Peyer's patch (tissue), 4 donors: ENCODE results near the gene SRGAP1.

Experiments
- POLR2A ChIP-seq, 2 donors: fragments of 450-650 bp; IDR thresholded peaks; one replicate each; pipeline ENCODE4 v1.5.1; 2017; ENCODE audit warnings: antibody characterized with exemption in 2 of 2, mild to moderate bottlenecking in 2 of 2, moderate library complexity in 2 of 2
- TF ChIP-seq, protein P1 (sequence below), 6 experiments: fragments of 450-650 bp in 4 of 6; fragments of 200-600 bp in 2 of 6; sonication (generic) in 1 of 6; IDR thresholded peaks; one replicate each; pipeline ENCODE4 v1.5.1; 2017 to 2019; ENCODE audit warnings: antibody characterized with exemption in 6 of 6, mild to moderate bottlenecking in 3 of 6, moderate library complexity in 1 of 6

DNA sequence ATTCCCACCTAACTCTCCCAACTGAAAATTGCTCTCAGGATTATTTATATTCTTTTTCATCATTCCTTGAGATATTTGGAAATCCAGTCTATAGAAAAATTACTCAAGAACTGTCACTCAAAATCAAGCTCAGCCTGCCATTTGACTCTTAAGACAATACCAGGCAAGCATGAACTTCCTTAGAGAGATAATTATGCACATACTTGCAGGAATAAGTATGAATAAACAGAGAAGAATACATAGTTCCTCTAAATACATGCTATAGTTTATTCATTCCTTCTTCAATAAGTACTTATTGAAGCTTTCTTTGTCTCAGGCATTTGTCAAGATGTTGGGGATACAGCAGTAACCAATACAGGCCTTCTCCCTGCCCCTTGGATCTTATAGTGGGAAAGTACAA lies 154.1 kb downstream of the SRGAP1 start:
- TF ChIP-seq, protein P1, sequence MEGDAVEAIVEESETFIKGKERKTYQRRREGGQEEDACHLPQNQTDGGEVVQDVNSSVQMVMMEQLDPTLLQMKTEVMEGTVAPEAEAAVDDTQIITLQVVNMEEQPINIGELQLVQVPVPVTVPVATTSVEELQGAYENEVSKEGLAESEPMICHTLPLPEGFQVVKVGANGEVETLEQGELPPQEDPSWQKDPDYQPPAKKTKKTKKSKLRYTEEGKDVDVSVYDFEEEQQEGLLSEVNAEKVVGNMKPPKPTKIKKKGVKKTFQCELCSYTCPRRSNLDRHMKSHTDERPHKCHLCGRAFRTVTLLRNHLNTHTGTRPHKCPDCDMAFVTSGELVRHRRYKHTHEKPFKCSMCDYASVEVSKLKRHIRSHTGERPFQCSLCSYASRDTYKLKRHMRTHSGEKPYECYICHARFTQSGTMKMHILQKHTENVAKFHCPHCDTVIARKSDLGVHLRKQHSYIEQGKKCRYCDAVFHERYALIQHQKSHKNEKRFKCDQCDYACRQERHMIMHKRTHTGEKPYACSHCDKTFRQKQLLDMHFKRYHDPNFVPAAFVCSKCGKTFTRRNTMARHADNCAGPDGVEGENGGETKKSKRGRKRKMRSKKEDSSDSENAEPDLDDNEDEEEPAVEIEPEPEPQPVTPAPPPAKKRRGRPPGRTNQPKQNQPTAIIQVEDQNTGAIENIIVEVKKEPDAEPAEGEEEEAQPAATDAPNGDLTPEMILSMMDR (IDR thresholded peaks at IDR 0.05), result no peak
- TF ChIP-seq POLR2A (IDR thresholded peaks at IDR 0.05), result no peak
